C4-2B (cell line): ENCODE results near the gene SOX18.

Source experiments
- H3K27ac ChIP-seq: fragments of 450-650 bp; 2 replicates; pipeline ENCODE4 v1.5.1; 2017
- CTCF ChIP-seq: fragments of 450-650 bp; conservative IDR thresholded peaks from 2 replicates; pipeline ENCODE4 v1.5.1; 2017; ENCODE audit warnings: mild to moderate bottlenecking
- ZFX ChIP-seq: fragments of 450-650 bp; IDR thresholded peaks from 2 replicates; pipeline ENCODE4 v1.6.1; 2017

Gene SOX18

DNA sequence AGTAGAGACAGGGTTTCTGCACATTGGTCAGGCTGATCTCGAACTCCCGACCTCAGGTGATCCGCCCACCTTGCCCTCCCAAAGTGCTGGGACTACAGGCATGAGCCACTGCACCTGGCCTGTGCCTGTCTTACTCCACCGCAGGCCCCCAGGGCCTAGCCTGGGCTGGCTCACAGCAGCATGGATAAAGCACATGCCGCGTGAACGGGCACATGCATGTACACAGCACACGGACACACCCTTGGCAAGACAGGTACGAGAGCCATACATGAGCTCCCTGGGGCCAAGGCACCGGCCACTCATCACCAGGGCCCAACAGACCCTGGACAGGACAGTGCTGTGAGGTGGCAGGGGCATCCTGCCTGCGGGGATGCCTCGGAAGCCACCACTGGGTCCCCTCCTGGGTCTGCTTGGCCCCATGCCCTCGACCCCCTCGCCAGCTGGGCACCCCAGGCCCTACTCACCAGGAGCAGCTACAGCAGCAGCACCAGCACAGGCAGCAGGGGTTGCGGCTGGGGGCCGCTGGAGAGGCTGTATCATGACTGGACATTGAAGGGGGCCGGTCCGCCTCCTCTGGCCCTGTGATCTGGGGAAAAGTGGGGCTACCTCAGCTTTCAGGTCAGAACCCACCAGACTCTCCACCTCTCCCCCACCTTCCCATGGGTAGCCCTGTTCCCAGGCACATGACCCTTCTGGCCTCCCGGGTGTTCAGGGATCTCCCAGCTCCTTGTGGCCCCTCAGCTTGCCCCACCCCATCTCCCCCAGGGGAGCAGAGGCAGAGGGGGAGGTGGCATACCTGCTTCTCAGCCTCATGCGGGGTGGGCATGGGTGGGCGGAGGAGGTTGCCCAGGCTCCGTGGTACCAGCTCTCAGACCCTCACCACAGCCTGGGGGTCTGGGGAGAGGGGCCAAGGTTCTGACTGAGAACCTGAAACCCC is 26.9 kb upstream of the SOX18 start:
- no peak overlapping the region for H3K27ac ChIP-seq
- TF ChIP-seq CTCF (no peak), ZFX (no peak)

DNA sequence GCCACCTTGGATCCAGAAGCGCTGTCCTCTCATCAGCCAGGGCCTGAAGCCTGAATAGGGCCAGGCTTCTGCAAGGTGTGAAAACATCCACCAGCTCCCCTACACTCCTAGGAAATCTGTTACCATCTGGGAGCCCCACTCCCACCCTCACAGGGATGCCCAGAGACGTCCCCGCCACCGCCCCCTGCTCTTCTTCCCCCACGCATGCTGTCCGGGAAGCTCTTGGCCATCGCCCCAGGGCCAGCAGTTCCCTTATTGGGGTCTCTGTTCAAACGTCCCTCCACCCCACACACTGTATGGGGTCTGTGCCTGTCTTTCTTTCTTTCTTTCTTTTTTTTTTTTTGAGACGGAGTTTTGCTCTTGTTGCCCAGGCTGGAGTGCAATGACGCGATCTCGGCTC is 26.1 kb upstream of the SOX18 start:
- no peak overlapping the region for H3K27ac ChIP-seq
- TF ChIP-seq ZFX = no peak
- no peak for TF ChIP-seq CTCF

DNA sequence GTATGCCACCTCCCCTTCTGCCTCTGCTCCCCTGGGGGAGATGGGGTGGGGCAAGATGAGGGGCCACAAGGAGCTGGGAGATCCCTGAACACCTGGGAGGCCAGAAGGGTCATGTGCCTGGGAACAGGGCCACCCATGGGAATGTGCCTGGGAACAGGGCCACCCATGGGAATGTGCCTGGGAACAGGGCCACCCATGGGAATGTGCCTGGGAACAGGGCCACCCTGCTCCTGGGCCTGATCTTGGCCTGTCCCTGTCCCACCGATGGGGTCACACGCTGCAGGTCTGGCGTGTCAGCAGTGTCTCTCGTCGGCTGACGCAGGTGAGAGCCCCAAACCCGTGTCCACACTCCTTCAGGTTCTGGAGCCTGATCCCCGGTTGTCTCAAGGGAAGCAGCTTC is 25.5 kb upstream of the SOX18 start:
- TF ChIP-seq ZFX (no peak), CTCF (no peak)
- H3K27ac ChIP-seq = no peak overlapping the region

DNA sequence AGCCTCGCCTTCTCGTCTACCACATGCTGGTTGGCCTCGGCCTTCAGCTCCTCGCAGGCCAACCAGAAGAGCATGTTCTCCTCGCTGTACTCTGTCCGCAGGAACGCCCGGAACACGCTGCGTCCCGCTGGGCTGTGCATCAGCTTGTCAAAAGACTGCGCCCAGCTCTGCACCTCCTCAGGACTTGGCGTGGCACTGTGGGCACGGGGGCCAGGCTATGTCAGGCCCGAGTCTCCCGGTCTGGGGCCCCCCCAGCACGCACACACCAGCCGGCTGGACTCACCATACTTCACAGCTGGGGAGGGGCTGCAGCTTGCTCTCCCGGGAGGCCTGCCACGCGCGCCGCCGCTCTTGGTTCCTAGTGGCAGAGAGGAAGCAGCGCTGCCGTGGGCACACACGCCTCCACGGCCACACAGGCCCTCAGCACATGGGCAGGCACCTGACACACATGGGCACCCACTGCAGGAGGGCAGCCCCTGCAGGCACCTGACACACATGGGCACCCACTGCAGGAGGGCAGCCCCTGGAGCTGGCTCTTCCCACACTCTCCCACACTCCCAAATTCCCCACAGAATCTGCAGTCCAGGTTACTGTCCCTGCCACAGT is 24.8 kb upstream of the SOX18 start:
- no peak overlapping the region for H3K27ac ChIP-seq
- no peak for TF ChIP-seq CTCF
- TF ChIP-seq ZFX = no peak

GRCh38 chr20:64073476-64074183 is 24.2 kb upstream of the SOX18 start:
- TF ChIP-seq CTCF (no peak), ZFX (no peak)
- no peak overlapping the region for H3K27ac ChIP-seq

- TF ChIP-seq CTCF = no peak
- TF ChIP-seq ZFX = no peak
These were observed 23.1 kb upstream of the SOX18 start for GRCh38 chr20:64072498-64073063.

More at GRCh38 chr20:64072498-64073063, 23.1 kb upstream of the SOX18 start:
- no peak overlapping the region for H3K27ac ChIP-seq
